Uterus (tissue), 2 donors: ENCODE data around the gene FMNL2.

Experiments used
- POLR2A ChIP-seq, 2 donors: fragments of 450-650 bp; IDR thresholded peaks; one replicate each; pipeline ENCODE4 v1.6.1; 2016; ENCODE audit warnings: antibody characterized with exemption in 2 of 2, mild to moderate bottlenecking in 1 of 2, moderate library complexity in 1 of 2
- TF ChIP-seq, protein P1 (sequence below), 4 experiments: fragments of 200-600 bp in 2 of 4; fragments of 450-650 bp in 2 of 4; sonication (generic) in 2 of 4; IDR thresholded peaks; one replicate each; pipeline ENCODE4 v1.5.1; 2016 to 2019; ENCODE audit warnings: antibody characterized with exemption in 4 of 4, mild to moderate bottlenecking in 2 of 4, moderate library complexity in 1 of 4

DNA sequence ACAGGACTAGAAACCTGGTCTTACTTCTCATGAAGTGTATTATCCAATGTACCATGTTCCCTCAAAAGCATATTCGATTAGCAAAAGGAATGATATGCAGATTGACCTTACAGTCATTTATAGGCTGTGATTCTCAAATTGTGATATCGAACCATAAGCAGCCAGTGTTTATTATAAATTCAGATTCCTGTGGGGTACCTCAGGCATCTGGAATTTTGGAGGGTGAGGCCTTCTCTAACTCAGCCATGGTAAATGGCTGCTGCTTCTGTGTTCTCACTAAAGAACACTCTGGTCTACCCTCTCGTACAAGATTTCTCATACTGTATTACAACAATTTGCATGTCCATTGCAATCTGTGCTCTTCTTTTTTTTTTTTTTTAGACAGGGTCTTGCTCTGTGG, 297.8 kb downstream of the FMNL2 start:
- TF ChIP-seq POLR2A (IDR thresholded peaks at IDR 0.05): no peak
- TF ChIP-seq, protein P1, sequence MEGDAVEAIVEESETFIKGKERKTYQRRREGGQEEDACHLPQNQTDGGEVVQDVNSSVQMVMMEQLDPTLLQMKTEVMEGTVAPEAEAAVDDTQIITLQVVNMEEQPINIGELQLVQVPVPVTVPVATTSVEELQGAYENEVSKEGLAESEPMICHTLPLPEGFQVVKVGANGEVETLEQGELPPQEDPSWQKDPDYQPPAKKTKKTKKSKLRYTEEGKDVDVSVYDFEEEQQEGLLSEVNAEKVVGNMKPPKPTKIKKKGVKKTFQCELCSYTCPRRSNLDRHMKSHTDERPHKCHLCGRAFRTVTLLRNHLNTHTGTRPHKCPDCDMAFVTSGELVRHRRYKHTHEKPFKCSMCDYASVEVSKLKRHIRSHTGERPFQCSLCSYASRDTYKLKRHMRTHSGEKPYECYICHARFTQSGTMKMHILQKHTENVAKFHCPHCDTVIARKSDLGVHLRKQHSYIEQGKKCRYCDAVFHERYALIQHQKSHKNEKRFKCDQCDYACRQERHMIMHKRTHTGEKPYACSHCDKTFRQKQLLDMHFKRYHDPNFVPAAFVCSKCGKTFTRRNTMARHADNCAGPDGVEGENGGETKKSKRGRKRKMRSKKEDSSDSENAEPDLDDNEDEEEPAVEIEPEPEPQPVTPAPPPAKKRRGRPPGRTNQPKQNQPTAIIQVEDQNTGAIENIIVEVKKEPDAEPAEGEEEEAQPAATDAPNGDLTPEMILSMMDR (IDR thresholded peaks at IDR 0.05): no peak
